Peyer's patch (tissue), 4 donors: ENCODE data around the gene CYP27A1.

Experiments
- CTCF ChIP-seq, 6 experiments: fragments of 450-650 bp in 4 of 6; fragments of 200-600 bp in 2 of 6; sonication (generic) in 1 of 6; IDR thresholded peaks; one replicate each; pipeline ENCODE4 v1.5.1; 2017 to 2019; ENCODE audit warnings: antibody characterized with exemption in 6 of 6, mild to moderate bottlenecking in 3 of 6, moderate library complexity in 1 of 6
- POLR2A ChIP-seq, 2 donors: fragments of 450-650 bp; IDR thresholded peaks; one replicate each; pipeline ENCODE4 v1.5.1; 2017; ENCODE audit warnings: antibody characterized with exemption in 2 of 2, mild to moderate bottlenecking in 2 of 2, moderate library complexity in 2 of 2

GRCh38 chr2:218854860-218855259 lies 72.9 kb downstream of the CYP27A1 start:
- TF ChIP-seq CTCF (IDR thresholded peaks at IDR 0.05): no peak
- TF ChIP-seq POLR2A (IDR thresholded peaks at IDR 0.05): no peak
